CD8-positive, alpha-beta memory T cell (primary cell): ENCODE results near the gene SLC8A1. TPM values are rescaled to one million over a fixed set of nuclear protein-coding genes. Genes with fewer than 3 reads are reported as not detected.

Source experiments
- CTCF ChIA-PET: fragments of 350-600 bp; sonication (Branson Sonifier 250); formaldehyde crosslinking; loops from one replicate; lab custom pipeline; 2021; ENCODE audit warnings: antibody characterized with exemption; lab: Charles Lee
- POLR2A ChIA-PET: fragments of 350-600 bp; sonication (Branson Sonifier 250); formaldehyde crosslinking; loops from one replicate; lab custom pipeline; 2021; ENCODE audit warnings: antibody characterized with exemption; lab: Charles Lee
- DNase-seq, 5 donors: peaks; one replicate each; pipeline versions ENCODE4 v3.0.0 to v3.0.0-alpha.2; 2020 to 2022; ENCODE audit warnings: mixed read lengths in 1 of 5
- H3K27ac ChIP-seq: one replicate; pipeline ENCODE4 v1.7.0; 2013; ENCODE audit warnings: low read depth, mild to moderate bottlenecking, low read length, moderate library complexity
- H3K27me3 ChIP-seq: 2 replicates; pipeline ENCODE4 v1.7.0; 2013; ENCODE audit warnings: low read length, mild to moderate bottlenecking; ENCODE audit not compliant: insufficient read depth, poor library complexity, severe bottlenecking
- H3K36me3 ChIP-seq: 2 replicates; pipeline ENCODE4 v1.7.0; 2013; ENCODE audit warnings: mild to moderate bottlenecking, low read length, moderate library complexity; ENCODE audit not compliant: insufficient read depth
- H3K4me1 ChIP-seq: 2 replicates; pipeline ENCODE4 v1.7.0; 2013; ENCODE audit warnings: mild to moderate bottlenecking, low read length, moderate library complexity; ENCODE audit not compliant: insufficient read depth
- H3K4me3 ChIP-seq: 2 replicates; pipeline ENCODE4 v1.7.0; 2013; ENCODE audit warnings: mild to moderate bottlenecking, low read length
- H3K9me3 ChIP-seq: 2 replicates; pipeline ENCODE4 v1.7.0; 2013; ENCODE audit warnings: mild to moderate bottlenecking, low read length
- H3K27ac Mint-ChIP-seq, 8 donors: one replicate each; pipeline ENCODE4 v1.8.0; 2020 to 2021; ENCODE audit warnings: mixed read lengths in 8 of 8, mild to moderate bottlenecking in 6 of 8, inconsistent platforms in 3 of 8, moderate library complexity in 3 of 8
- H3K27me3 Mint-ChIP-seq, 2 donors: one replicate each; pipeline ENCODE4 v1.8.0; 2020 to 2021; ENCODE audit warnings: mixed read lengths in 2 of 2, mild to moderate bottlenecking in 1 of 2, moderate library complexity in 1 of 2
- H3K36me3 Mint-ChIP-seq, 3 donors: one replicate each; pipeline ENCODE4 v1.8.0; 2020 to 2021; ENCODE audit warnings: mixed read lengths in 3 of 3, inconsistent platforms in 1 of 3, mild to moderate bottlenecking in 1 of 3
- H3K4me1 Mint-ChIP-seq, 3 donors: one replicate each; pipeline ENCODE4 v1.8.0; 2020 to 2021; ENCODE audit warnings: mixed read lengths in 3 of 3, inconsistent platforms in 1 of 3, mild to moderate bottlenecking in 1 of 3
- H3K4me3 Mint-ChIP-seq, 7 donors: one replicate each; pipeline ENCODE4 v1.8.0; 2020 to 2021; ENCODE audit warnings: mixed read lengths in 7 of 7, mild to moderate bottlenecking in 6 of 7, moderate library complexity in 4 of 7, inconsistent platforms in 2 of 7
- H3K9me3 Mint-ChIP-seq, 5 donors: one replicate each; pipeline ENCODE4 v1.8.0; 2020 to 2022; ENCODE audit warnings: mixed read lengths in 5 of 5, mild to moderate bottlenecking in 3 of 5, moderate library complexity in 2 of 5, inconsistent platforms in 1 of 5
- polyA plus RNA-seq: library from polyadenylated mRNA; unstranded; fragments of 300-500 nt; fragmentation: Illumina TruSeq; gene quantifications from one replicate; pipeline ENCODE4 v1.2.3, GENCODE V29; 2021
- total RNA-seq, 2 experiments: library from RNA; stranded (reverse); gene quantifications; one replicate each; pipeline ENCODE4 v1.2.3, GENCODE V29; 2021

Gene SLC8A1
- total and polyA plus RNA-seq, 3 experiments from 2014 or later: 0.15 to 0.22 TPM; not detected in 1

- Mint-ChIP-seq H3K4me1 (no peaks in the 10 kb centered on the region), H3K9me3 (peaks cover 0 to 4% (median 2%) of the 10 kb centered on the region in 5 donors), H3K4me3 (no peak overlapping the region), H3K36me3 (no peaks in the 10 kb centered on the region), H3K27ac (no peak overlapping the region), H3K27me3 (peaks cover 0 to 2% of the 10 kb centered on the region in 2 donors)
- Histone ChIP-seq H3K4me1 (no peaks in the 10 kb centered on the region), H3K9me3 (no peaks in the 10 kb centered on the region), H3K36me3 (no peaks in the 10 kb centered on the region), H3K4me3 (no peak overlapping the region), H3K27ac (no peak overlapping the region), H3K27me3 (no peaks in the 10 kb centered on the region)
- CTCF ChIA-PET: no interaction called here
- DNase-seq: no peak
- POLR2A ChIA-PET: no interaction called here
Observed at GRCh38 chr2:40259900-40260299, 192.0 kb downstream of the SLC8A1 start.

DNA sequence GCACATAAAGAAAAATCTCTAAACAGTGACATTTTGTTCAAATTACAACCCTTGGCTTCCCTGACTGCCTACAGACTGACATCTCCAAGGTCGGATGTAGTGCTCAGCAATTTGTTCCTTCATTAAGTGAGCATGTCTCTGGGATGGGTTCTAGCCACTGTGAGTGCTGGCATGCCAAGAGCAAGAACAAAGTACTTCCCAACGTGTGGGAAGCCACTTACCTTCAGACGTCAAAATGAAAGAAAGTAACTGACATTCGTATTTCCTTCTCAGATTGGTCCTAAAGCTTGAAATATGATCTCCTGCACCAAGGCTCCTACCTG lies 193.8 kb downstream of the SLC8A1 start:
- H3K27ac ChIP-seq: no peak overlapping the region
- no peak overlapping the region for H3K4me3 ChIP-seq
- Mint-ChIP-seq H3K36me3 (no peaks in the 10 kb centered on the region), H3K27ac (no peak overlapping the region), H3K4me1 (no peaks in the 10 kb centered on the region), H3K27me3 (peaks cover 0 to 2% of the 10 kb centered on the region in 2 donors), H3K9me3 (peaks cover 0 to 4% (median 2%) of the 10 kb centered on the region in 5 donors), H3K4me3 (no peak overlapping the region)
- CTCF ChIA-PET: no interaction called here
- H3K36me3 ChIP-seq: no peaks in the 10 kb centered on the region
- no peaks in the 10 kb centered on the region for H3K9me3 ChIP-seq
- DNase-seq: no peak
- POLR2A ChIA-PET: no interaction called here
- H3K27me3 ChIP-seq: no peaks in the 10 kb centered on the region
- no peaks in the 10 kb centered on the region for H3K4me1 ChIP-seq

- Histone ChIP-seq H3K27me3 (no peaks in the 10 kb centered on the region), H3K9me3 (no peaks in the 10 kb centered on the region), H3K27ac (no peak overlapping the region), H3K4me1 (no peaks in the 10 kb centered on the region), H3K4me3 (no peak overlapping the region), H3K36me3 (no peaks in the 10 kb centered on the region)
- no peak for DNase-seq
- peaks cover 0 to 2% of the 10 kb centered on the region in 2 donors for H3K27me3 Mint-ChIP-seq
- H3K4me3 Mint-ChIP-seq: no peak overlapping the region
- no peaks in the 10 kb centered on the region for H3K4me1 Mint-ChIP-seq
- no peak overlapping the region for H3K27ac Mint-ChIP-seq
- H3K36me3 Mint-ChIP-seq: no peaks in the 10 kb centered on the region
- CTCF ChIA-PET: no interaction called here
- POLR2A ChIA-PET: no interaction called here
- H3K9me3 Mint-ChIP-seq: peaks cover 0 to 4% (median 2%) of the 10 kb centered on the region in 5 donors
Observed at GRCh38 chr2:40257340-40258134, 194.4 kb downstream of the SLC8A1 start.

GRCh38 chr2:40256649-40257048 lies 195.2 kb downstream of the SLC8A1 start:
- H3K36me3 ChIP-seq: no peaks in the 10 kb centered on the region

GRCh38 chr2:40256008-40256407 lies 195.9 kb downstream of the SLC8A1 start:
- no peaks in the 10 kb centered on the region for H3K9me3 ChIP-seq
- ChIA-PET CTCF (no interaction called here), POLR2A (no interaction called here)
- H3K27ac ChIP-seq: no peak overlapping the region
- no peak overlapping the region for H3K4me3 ChIP-seq
- Mint-ChIP-seq H3K27me3 (peaks cover 0 to 2% of the 10 kb centered on the region in 2 donors), H3K9me3 (peaks cover 0 to 2% (median 0%) of the 10 kb centered on the region in 5 donors), H3K4me3 (no peak overlapping the region), H3K4me1 (no peaks in the 10 kb centered on the region), H3K27ac (peak overlapping the region in 1 of 8 donors; percentile 78), H3K36me3 (no peaks in the 10 kb centered on the region)
- no peaks in the 10 kb centered on the region for H3K27me3 ChIP-seq
- no peaks in the 10 kb centered on the region for H3K36me3 ChIP-seq
- no peaks in the 10 kb centered on the region for H3K4me1 ChIP-seq
- no peak for DNase-seq

More at GRCh38 chr2:40256649-40257048, 195.2 kb downstream of the SLC8A1 start:
- no peak overlapping the region for H3K27ac Mint-ChIP-seq
- H3K4me3 Mint-ChIP-seq: no peak overlapping the region
- H3K4me1 Mint-ChIP-seq: no peaks in the 10 kb centered on the region
- ChIA-PET CTCF (no interaction called here), POLR2A (no interaction called here)
- Histone ChIP-seq H3K4me1 (no peaks in the 10 kb centered on the region), H3K4me3 (no peak overlapping the region), H3K27ac (no peak overlapping the region), H3K27me3 (no peaks in the 10 kb centered on the region), H3K9me3 (no peaks in the 10 kb centered on the region)
- no peaks in the 10 kb centered on the region for H3K36me3 Mint-ChIP-seq
- DNase-seq: no peak
- H3K9me3 Mint-ChIP-seq: peaks cover 0 to 2% (median 0%) of the 10 kb centered on the region in 5 donors
- H3K27me3 Mint-ChIP-seq: peaks cover 0 to 2% of the 10 kb centered on the region in 2 donors

GRCh38 chr2:40255103-40255502 lies 196.8 kb downstream of the SLC8A1 start:
- H3K36me3 Mint-ChIP-seq: no peaks in the 10 kb centered on the region
- H3K4me3 Mint-ChIP-seq: no peak overlapping the region
- Histone ChIP-seq H3K4me1 (no peaks in the 10 kb centered on the region), H3K27me3 (no peaks in the 10 kb centered on the region), H3K4me3 (no peak overlapping the region), H3K27ac (no peak overlapping the region), H3K9me3 (no peaks in the 10 kb centered on the region), H3K36me3 (no peaks in the 10 kb centered on the region)
- no peaks in the 10 kb centered on the region for H3K4me1 Mint-ChIP-seq
- POLR2A ChIA-PET: no interaction called here
- H3K27ac Mint-ChIP-seq: no peak overlapping the region
- peaks cover 0 to 2% of the 10 kb centered on the region in 2 donors for H3K27me3 Mint-ChIP-seq
- DNase-seq: no peak
- peaks cover 0 to 2% (median 0%) of the 10 kb centered on the region in 5 donors for H3K9me3 Mint-ChIP-seq
- CTCF ChIA-PET: no interaction called here

DNA sequence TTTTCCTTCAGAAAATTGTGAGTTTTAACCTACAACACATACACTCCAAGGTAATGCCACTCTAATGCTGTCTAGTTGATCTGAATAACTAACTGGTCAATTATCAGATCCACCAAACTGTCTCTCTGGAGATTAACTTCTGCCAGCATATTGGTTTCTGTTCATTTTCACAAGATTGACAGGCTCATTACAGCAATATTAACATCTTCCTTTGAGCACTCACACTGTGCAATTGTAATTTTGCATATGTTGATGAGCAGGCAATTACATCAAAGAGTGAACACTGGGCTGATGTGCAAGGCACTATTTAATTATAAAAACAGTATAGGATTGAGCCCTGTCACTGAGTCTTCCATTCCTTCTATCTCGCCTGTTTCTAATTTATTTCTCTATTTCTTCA lies 197.3 kb downstream of the SLC8A1 start:
- ChIA-PET POLR2A (no interaction called here), CTCF (interaction anchor here (1.2 kb wide), 1 partner anchor 11 kb away, joined by 3 read pairs; no protein-coding TSS in a partner anchor)
- no peak overlapping the region for H3K4me3 ChIP-seq
- Mint-ChIP-seq H3K27me3 (peaks cover 0 to 2% of the 10 kb centered on the region in 2 donors), H3K4me3 (no peak overlapping the region), H3K4me1 (no peaks in the 10 kb centered on the region), H3K27ac (no peak overlapping the region), H3K9me3 (peaks cover 0 to 2% (median 0%) of the 10 kb centered on the region in 5 donors), H3K36me3 (no peaks in the 10 kb centered on the region)
- H3K36me3 ChIP-seq: no peaks in the 10 kb centered on the region
- H3K27ac ChIP-seq: no peak overlapping the region
- no peaks in the 10 kb centered on the region for H3K4me1 ChIP-seq
- no peaks in the 10 kb centered on the region for H3K9me3 ChIP-seq
- no peaks in the 10 kb centered on the region for H3K27me3 ChIP-seq
- DNase-seq: no peak

- Histone ChIP-seq H3K27me3 (no peaks in the 10 kb centered on the region), H3K27ac (no peak overlapping the region), H3K4me1 (no peaks in the 10 kb centered on the region), H3K36me3 (no peaks in the 10 kb centered on the region), H3K9me3 (no peaks in the 10 kb centered on the region), H3K4me3 (no peak overlapping the region)
- H3K27me3 Mint-ChIP-seq: no peaks in the 10 kb centered on the region
- ChIA-PET CTCF (no interaction called here), POLR2A (no interaction called here)
- H3K27ac Mint-ChIP-seq: no peak overlapping the region
- DNase-seq: no peak
- H3K36me3 Mint-ChIP-seq: no peaks in the 10 kb centered on the region
- H3K4me3 Mint-ChIP-seq: no peak overlapping the region
- H3K4me1 Mint-ChIP-seq: no peaks in the 10 kb centered on the region
- peaks cover 0 to 4% (median 0%) of the 10 kb centered on the region in 5 donors for H3K9me3 Mint-ChIP-seq
Observed at GRCh38 chr2:40251137-40251536, 200.8 kb downstream of the SLC8A1 start.
